ENCODE data around the gene SLC35F6. TPM values are rescaled to one million over a fixed set of nuclear protein-coding genes. Genes with fewer than 3 reads are reported as not detected.

SLC35F6 gene
- total and polyA plus RNA-seq, 2 donors (not counting 1 experiment from before 2014, with no cell fraction given), result 10.4 to 15.2 TPM

- Histone ChIP-seq H3K9ac (ENCODE audit: low read length) (no peak overlapping the region), H3K36me3 (replicated peaks in 1 of 2; ENCODE audit: control extremely low read depth in 1 of 2, control insufficient read depth in 1 of 2, extremely low read depth in 1 of 2, insufficient read depth in 2 of 2, low read length in 1 of 2) (no peaks in the 10 kb centered on the region), H2AFZ (ENCODE audit: insufficient read depth, low read depth, low read length, poor library complexity, severe bottlenecking) (no peak overlapping the region), H4K20me1 (ENCODE audit: control insufficient read depth, insufficient read depth, low read length, poor library complexity, severe bottlenecking) (no peaks in the 10 kb centered on the region), H3K4me1 (ENCODE audit: control insufficient read depth in 2 of 2, insufficient read depth in 2 of 2, low read length in 2 of 2) (peaks cover 0 to 8% of the 10 kb centered on the region in 2 donors), H3K27ac (ENCODE audit: low read length in 2 of 2) (no peak overlapping the region), H3K4me3 (ENCODE audit: control extremely low read depth in 1 of 5, extremely low read depth in 1 of 5, insufficient read depth in 1 of 5, low read depth in 2 of 5, low read length in 4 of 5) (no peak overlapping the region), H3K27me3 (replicated peaks in 1 of 4; ENCODE audit: control extremely low read depth in 1 of 4, control insufficient read depth in 3 of 4, insufficient read depth in 4 of 4, low read length in 3 of 4) (no peaks in the 10 kb centered on the region), H3K79me2 (ENCODE audit: control insufficient read depth, insufficient read depth, low read length) (no peaks in the 10 kb centered on the region), H3K9me3 (ENCODE audit: control extremely low read depth in 1 of 3, control insufficient read depth in 2 of 3, insufficient read depth in 1 of 3, low read length in 2 of 3) (no peaks in the 10 kb centered on the region), H3K4me2 (replicated peaks; ENCODE audit: low read depth, low read length, poor library complexity, severe bottlenecking) (no peak overlapping the region)
- intact Hi-C loops (cut with micrococcal nuclease), result no loop called here
- TF ChIP-seq EZH2 (IDR thresholded peaks at IDR 0.05; ENCODE audit: borderline replicate concordance, insufficient read depth, low read depth, low read length, poor library complexity, severe bottlenecking) (no peak), CTCF (IDR thresholded peaks at IDR 0.05) (no peak)
- no CpG with 5 or more reads among the region's 5 CpGs for WGBS (ENCODE audit: insufficient coverage)
- POLR2A ChIA-PET, result interaction anchor here (0.7 kb wide), 1 partner anchor 18 kb away, joined by 3 read pairs; no protein-coding TSS in a partner anchor
- no peaks in the 10 kb centered on the region for H3K27me3 Mint-ChIP-seq
- no peaks in the 10 kb centered on the region for H3K9me3 Mint-ChIP-seq (ENCODE audit: insufficient read depth)
- H3K27ac Mint-ChIP-seq, result no peak overlapping the region
- no peak for ATAC-seq (ENCODE audit: low read depth)
- peaks cover 7% of the 10 kb centered on the region for H3K4me1 Mint-ChIP-seq
- CTCF ChIA-PET, result no interaction called here
- H3K4me3 Mint-ChIP-seq, result no peak overlapping the region
- DNase-seq, result no peak
Observed at GRCh38 chr2:26756337-26756736, 7.7 kb upstream of the SLC35F6 start.

- Mint-ChIP-seq H3K9me3 (ENCODE audit: insufficient read depth) (no peaks in the 10 kb centered on the region), H3K4me3 (no peak overlapping the region), H3K27ac (no peak overlapping the region), H3K4me1 (peaks cover 7% of the 10 kb centered on the region), H3K27me3 (no peaks in the 10 kb centered on the region)
- H3K36me3 ChIP-seq (replicated peaks in 1 of 2; ENCODE audit: control extremely low read depth in 1 of 2, control insufficient read depth in 1 of 2, extremely low read depth in 1 of 2, insufficient read depth in 2 of 2, low read length in 1 of 2), result no peaks in the 10 kb centered on the region
- no peaks in the 10 kb centered on the region for H4K20me1 ChIP-seq (ENCODE audit: control insufficient read depth, insufficient read depth, low read length, poor library complexity, severe bottlenecking)
- no peaks in the 10 kb centered on the region for H3K27me3 ChIP-seq (replicated peaks in 1 of 4; ENCODE audit: control extremely low read depth in 1 of 4, control insufficient read depth in 3 of 4, insufficient read depth in 4 of 4, low read length in 3 of 4)
- H3K9ac ChIP-seq (ENCODE audit: low read length), result no peak overlapping the region
- H3K4me1 ChIP-seq (ENCODE audit: control insufficient read depth in 2 of 2, insufficient read depth in 2 of 2, low read length in 2 of 2), result peaks cover 0 to 8% of the 10 kb centered on the region in 2 donors
- no peak for DNase-seq
- peaks cover 2% of the 10 kb centered on the region for H3K79me2 ChIP-seq (ENCODE audit: control insufficient read depth, insufficient read depth, low read length)
- H3K9me3 ChIP-seq (ENCODE audit: control extremely low read depth in 1 of 3, control insufficient read depth in 2 of 3, insufficient read depth in 1 of 3, low read length in 2 of 3), result no peaks in the 10 kb centered on the region
- intact Hi-C loops (cut with micrococcal nuclease), result no loop called here
- no peak overlapping the region for H3K27ac ChIP-seq (ENCODE audit: low read length in 2 of 2)
- ChIA-PET POLR2A (no interaction called here), CTCF (no interaction called here)
- peak overlapping the region; percentile 2 for H2AFZ ChIP-seq (ENCODE audit: insufficient read depth, low read depth, low read length, poor library complexity, severe bottlenecking)
- TF ChIP-seq CTCF (IDR thresholded peaks at IDR 0.05) (no peak), EZH2 (IDR thresholded peaks at IDR 0.05; ENCODE audit: borderline replicate concordance, insufficient read depth, low read depth, low read length, poor library complexity, severe bottlenecking) (no peak)
- ATAC-seq (ENCODE audit: low read depth), result no peak
- 90% methylated on average over 4 of the region's 6 CpGs for WGBS (ENCODE audit: insufficient coverage)
- no peak overlapping the region for H3K4me2 ChIP-seq (replicated peaks; ENCODE audit: low read depth, low read length, poor library complexity, severe bottlenecking)
- H3K4me3 ChIP-seq (ENCODE audit: control extremely low read depth in 1 of 5, extremely low read depth in 1 of 5, insufficient read depth in 1 of 5, low read depth in 2 of 5, low read length in 4 of 5), result no peak overlapping the region
Observed at GRCh38 chr2:26757873-26758789, 6.0 kb upstream of the SLC35F6 start.

Data from B cell (primary cell).